GM19395 (cell line): ENCODE measurements around the gene ENPP5.

Source experiments
- ATAC-seq: cut with Tn5 transposase; IDR thresholded peaks from one replicate; pipeline ENCODE4 v1.9.1; 2021; ENCODE audit warnings: mild to moderate bottlenecking, moderate library complexity; ENCODE audit not compliant: unreplicated experiment

ENPP5 gene, protein sequence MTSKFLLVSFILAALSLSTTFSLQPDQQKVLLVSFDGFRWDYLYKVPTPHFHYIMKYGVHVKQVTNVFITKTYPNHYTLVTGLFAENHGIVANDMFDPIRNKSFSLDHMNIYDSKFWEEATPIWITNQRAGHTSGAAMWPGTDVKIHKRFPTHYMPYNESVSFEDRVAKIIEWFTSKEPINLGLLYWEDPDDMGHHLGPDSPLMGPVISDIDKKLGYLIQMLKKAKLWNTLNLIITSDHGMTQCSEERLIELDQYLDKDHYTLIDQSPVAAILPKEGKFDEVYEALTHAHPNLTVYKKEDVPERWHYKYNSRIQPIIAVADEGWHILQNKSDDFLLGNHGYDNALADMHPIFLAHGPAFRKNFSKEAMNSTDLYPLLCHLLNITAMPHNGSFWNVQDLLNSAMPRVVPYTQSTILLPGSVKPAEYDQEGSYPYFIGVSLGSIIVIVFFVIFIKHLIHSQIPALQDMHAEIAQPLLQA

DNA sequence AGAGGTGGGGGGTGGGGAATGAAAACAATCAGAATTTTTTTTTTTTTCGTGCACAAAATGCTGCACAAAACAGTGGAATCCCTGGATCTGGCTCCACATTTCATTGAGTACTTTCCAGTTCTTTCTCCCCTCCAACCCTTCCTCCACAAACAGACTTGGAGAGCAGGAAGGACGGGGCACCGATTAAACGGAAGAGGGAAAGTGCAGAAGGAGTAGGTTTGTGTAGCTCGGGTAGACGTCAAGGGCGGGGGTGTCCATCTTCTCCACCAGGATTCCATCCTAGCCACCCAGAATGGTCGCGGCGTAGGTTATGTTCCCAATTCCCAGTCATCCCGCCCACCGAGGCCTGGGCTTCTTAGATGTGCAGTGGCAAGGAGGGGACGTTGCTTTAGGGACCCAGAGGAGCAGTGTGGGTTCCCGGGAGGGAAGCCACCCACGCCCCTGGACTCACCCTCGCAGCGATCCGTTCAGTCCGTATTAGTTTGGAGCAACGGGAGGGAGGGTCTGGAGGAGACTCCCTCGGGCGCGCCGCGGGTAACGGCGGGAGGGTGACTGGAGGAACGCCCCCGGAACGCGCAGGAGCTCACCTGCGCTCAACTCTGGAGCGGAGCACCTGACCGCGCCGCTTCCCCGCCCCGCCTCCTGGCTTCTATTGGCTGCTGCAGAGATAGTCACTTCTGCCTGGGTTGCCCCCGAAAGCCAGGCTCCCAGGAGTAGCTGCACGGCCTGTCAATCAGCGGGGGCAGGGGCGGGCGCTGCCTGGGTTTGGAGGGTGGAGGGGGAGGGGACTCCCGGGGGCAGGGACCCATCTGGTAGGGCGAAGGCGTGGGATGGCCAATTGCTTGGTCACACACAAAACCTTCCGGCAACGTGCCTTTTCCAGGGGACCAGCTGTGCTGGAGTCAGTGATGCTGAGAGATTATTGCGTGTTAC, at the start of gene ENPP5:
Gene ENPP5, minus strand, starts transcription at position 624 of the 933 bp plus-strand sequence. CDS start 2,718 bp downstream, outside the sequence.
- ATAC-seq = peak; percentile 84

DNA sequence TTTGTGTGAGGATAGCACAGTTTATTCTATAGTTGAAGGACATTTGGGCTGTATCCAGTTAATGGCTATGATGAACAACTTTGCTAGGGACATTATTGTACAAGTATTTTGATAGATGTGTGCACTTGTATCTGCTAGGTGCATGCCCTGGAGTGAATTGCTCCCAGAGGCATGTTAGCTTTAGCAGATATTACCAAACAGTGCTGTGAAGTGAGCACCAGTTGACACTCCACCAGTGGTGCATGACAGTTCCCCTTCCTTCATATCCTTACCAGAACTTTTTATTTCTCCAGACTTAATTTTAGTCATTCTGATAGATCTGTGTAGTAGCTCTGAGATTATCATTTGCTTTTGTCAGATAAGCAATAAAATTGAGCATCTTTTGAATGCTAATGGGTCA, 48.9 kb upstream of the ENPP5 start:
- ATAC-seq = no peak

DNA sequence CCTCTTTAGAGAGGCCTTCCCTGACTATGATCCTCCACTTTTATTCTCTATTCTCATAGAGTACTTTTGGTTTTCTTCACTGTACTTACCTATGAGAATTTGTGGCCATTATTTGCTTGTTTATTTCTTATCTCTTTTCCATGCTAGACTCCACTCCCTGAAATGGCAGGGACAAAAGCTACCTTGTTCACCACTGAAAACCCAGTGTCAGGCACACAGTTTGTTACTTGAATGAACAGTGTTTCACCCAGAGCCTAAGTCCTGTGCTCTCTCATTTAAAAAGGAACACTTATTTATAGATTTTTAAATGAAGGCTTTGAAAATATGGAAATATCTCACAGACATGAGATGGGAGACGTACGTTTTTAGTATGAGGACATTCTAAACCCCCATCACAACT, 47.7 kb upstream of the ENPP5 start:
- ATAC-seq = no peak

DNA sequence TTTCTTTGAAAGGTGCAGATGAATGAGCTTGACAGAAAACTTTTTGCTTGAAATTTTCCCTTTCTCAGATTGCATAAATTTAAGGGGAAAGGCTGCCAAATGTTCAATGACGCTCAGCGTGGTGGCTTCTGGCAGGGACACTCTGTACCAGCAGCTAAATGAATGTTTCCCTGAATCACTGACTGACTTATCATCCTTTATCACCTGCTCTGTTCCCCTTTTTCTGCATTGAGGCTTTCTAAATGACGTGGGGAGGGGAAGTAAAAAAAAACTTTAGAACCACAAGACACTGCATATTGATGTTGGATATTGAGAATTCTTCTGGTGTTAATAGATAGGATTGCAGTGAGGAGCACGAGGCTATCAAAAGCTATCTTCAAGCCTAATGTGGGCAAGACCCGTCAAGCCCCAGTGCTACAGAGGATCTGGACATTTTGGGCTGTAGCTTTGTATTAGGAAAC, 46.9 kb upstream of the ENPP5 start:
- peak; percentile 57 for ATAC-seq

GRCh38 chr6:46216879-46217278, 46.1 kb upstream of the ENPP5 start:
- ATAC-seq = no peak

DNA sequence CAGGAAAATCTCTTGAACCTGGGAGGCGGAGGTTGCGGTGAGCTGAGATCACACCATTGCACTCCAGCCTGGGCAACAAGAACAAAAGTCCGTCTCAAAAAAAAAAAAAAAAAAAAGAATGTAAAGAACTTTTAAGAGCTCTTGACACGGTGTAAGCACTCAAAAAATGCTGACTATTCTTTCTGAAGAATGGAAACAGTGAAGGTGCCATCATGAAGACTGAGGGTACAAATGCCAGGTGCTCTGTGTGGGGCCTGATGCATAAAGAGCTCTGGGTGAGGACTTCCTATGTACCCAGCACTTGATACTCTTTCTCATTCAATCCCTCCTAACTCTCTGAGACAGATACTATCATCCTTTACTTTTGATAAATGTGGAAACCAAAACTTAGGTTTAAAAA, 45.0 kb upstream of the ENPP5 start:
- no peak for ATAC-seq

GRCh38 chr6:46215213-46215612, 44.4 kb upstream of the ENPP5 start:
- no peak for ATAC-seq

DNA sequence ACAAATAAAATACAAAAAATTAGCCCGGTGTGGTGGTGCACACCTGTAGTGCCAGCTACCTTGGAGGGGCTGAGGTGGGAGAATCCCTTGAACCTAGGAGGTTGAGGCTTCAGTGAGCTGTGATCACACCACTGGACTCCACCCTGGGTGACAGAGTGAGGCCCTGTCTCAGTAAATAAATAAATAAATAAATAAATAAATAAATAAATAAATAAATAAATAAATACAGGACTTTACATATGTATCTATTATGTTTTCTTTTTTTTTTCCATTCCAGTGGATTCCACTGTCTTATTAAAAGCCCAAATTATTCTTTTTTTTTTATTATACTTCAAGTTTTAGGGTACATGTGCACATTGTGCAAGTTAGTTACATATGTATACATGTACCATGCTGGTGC, 41.1 kb upstream of the ENPP5 start:
- ATAC-seq = no peak

GRCh38 chr6:46210294-46210693, 39.5 kb upstream of the ENPP5 start:
- ATAC-seq = no peak

DNA sequence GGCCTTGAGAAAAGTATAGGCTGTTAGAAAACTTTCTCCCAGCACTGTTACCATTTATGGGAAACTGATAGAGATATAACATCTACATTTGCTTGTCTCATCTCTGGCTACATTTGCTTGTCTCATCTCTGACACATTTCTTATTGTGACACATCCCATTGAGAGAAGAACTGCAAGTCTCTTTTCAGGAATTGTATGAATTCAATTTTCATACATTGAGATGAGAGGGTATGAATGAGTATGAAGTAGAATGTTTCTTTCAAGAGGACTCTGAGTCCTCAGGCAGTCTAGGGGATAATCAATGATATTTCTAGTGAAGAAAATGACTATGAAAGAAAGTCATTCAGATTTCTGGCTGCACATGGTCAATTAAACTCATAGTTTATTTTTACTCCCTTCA, 37.5 kb upstream of the ENPP5 start:
- ATAC-seq = no peak

DNA sequence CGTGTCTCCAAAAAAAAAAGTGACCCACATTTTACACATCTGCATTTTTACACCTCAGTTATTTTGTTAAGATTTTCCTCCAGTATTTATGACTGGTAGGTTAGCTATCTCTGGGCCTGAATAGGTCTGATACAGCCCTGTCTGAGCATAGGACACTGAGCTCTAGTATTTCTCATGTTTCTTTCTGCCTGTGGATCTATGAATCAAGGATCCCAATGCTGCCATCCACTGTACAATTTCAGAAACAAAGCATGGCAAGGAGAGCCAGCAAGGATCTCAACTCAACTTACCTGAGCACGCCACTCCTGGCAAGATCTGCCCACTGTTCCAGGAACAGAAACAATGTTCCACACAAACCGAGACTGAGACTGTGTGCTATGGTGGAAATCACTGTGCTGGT, 36.4 kb upstream of the ENPP5 start:
- no peak for ATAC-seq

GRCh38 chr6:46204880-46205650, 34.3 kb upstream of the ENPP5 start:
- ATAC-seq = no peak

- no peak for ATAC-seq
Observed at GRCh38 chr6:46203391-46204177, 32.8 kb upstream of the ENPP5 start.

GRCh38 chr6:46201702-46202101, 30.9 kb upstream of the ENPP5 start:
- no peak for ATAC-seq

GRCh38 chr6:46199387-46199786, 28.6 kb upstream of the ENPP5 start:
- no peak for ATAC-seq

- ATAC-seq = no peak
Observed at GRCh38 chr6:46191961-46192360, 21.2 kb upstream of the ENPP5 start.

DNA sequence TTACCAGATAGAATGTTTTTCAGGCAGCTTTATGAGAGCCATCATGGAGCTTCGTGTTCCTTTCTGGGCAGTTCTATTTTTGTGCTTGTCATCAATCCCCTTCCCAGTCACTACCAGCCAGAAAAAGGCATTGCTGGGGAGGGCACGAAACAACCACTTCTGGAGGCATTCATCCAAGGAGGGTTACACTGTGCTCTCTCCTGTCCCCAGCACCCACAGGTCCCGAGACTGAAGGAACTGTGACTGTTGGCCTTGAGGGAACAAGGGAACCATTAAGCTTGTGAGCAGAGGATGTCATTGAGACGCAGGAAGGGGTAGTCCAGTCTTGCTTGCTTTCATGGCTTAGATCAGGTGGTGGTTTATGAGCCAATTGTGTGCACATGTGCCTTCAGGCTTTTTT, 20.1 kb upstream of the ENPP5 start:
- no peak for ATAC-seq

DNA sequence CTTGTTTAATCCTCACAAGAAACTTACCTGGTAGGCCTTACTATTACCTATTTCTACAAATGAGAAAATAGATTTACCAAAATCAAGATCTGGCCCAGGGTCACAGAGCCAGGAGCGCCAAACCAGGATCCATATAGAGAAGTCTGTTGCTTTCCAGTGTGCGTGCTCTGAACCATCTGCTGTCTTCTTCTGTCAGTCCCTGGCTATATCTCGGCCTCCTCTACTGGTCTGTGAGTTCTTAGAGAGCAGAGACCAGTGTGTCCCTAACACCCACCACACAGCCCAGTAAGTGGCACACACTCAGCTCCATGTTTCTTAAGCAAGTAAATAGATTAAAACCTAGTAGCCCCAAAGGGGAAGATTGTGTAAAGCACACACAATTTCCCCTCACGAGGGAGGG, 18.9 kb upstream of the ENPP5 start:
- ATAC-seq = no peak

DNA sequence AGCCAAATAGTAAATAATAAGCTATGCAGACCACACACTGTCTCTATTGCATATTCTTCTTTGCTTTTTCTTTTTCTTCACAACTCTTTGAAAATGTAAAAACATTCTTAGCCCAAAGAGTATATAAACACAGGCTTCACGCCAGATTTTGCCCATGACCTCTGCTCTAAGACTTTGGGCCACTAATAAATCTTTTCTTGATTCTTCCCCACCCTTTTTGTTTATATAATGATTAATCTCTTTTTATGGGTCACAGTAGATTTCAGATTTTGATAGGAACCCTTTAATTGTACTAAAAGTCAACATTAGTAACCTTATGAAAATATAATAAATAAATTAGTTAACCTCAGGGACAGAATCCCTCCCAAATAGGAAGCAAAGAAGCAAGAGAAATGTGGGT, 15.8 kb upstream of the ENPP5 start:
- ATAC-seq = no peak

GRCh38 chr6:46184114-46184513, 13.3 kb upstream of the ENPP5 start:
- no peak for ATAC-seq
